ENCODE measurements around the gene OXCT2.
"Not testable (repeated sequence)": the region's sequence is repeated elsewhere in the genome, so short reads cannot be mapped to it uniquely, and the experiment has no call there.

OXCT2 gene

DNA sequence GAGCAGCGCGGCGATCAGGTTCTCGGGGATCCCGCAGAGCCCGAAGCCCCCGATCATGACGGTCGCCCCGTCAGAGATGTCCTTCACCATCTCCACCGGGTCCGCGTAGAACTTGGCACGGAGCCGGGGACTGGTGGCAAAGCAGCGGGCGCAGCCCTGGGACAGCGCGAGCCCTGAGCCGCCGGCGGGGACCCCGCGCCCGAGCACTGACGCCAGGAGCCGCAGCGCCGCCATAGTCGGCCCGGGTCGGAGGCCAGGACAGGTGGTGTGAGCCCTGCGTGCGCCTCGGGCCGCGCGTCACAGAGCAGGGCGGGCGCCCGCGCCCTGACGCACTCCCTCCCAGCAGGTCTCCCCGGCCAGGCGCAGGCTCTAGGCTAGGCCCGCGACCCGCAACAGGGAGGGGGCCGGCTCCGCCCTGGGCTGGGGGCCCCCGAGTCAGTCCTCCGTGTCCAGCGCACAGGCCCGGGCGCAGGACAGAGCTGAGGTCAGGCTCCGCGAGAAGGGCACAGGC, at the start of gene OXCT2:
OXCT2 (minus strand) TSS at position 327 of the 511 bp plus-strand sequence; CDS start at position 234, 93 bp downstream.
- not testable (repeated sequence) for DNase-seq (ENCODE audit: low spot score)

DNA sequence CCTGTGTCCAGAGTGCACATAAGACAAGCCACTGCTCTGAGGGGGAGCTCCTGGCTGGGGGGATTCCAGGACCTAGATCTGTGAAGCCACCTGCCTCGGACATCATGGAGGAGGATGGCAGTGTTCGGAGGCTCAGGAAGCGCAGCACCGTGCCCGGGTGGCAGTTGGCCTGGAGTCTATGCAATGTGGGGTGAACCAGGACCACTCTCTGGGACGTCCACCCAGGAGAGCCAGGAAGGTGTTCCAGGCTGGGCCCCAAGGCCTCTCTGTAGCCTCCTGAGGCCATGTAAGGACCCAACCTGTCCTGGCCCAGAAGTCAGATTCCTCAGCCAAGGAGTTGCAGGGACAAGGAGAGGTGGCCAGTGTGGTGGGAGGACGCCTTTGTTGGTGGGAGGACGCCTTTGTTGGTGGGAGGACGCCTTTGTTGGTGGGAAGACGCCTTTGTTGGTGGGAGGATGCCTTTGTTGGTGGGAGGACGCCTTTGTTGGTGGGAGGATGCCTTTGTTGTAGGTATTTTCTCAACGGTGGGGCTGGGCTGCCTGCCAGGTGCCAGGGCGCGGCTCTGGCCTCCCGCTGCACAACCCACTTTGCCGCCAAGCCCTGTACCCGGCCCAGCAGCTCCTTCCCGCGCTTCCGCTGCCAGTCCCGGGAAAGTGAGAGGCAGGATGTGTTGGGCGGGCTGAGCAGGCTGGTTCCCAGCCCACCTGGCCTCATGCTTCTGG, 48.1 kb upstream of the OXCT2 start:
- DNase-seq (ENCODE audit: low spot score), result no peak

DNA sequence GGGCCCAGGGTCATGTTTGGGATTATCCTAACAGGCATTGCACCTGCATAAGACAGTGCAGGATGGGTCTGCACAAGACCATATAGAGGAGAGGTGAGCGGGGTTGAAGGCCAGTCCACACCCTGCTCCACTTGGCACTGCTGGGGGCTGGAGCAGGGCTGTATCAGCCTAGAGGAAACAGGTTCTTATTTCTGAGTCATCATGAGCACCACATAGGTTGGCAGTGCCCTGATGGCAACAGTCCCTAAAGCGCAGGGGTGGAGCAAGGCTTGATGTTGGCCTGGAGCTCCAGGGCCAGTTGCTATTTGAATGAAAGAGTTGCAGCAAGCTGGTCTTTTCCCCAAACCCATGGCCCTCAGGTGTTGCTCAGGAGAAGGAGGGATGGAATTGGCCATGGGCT, 47.3 kb upstream of the OXCT2 start:
- no peak for DNase-seq (ENCODE audit: low spot score)

DNA sequence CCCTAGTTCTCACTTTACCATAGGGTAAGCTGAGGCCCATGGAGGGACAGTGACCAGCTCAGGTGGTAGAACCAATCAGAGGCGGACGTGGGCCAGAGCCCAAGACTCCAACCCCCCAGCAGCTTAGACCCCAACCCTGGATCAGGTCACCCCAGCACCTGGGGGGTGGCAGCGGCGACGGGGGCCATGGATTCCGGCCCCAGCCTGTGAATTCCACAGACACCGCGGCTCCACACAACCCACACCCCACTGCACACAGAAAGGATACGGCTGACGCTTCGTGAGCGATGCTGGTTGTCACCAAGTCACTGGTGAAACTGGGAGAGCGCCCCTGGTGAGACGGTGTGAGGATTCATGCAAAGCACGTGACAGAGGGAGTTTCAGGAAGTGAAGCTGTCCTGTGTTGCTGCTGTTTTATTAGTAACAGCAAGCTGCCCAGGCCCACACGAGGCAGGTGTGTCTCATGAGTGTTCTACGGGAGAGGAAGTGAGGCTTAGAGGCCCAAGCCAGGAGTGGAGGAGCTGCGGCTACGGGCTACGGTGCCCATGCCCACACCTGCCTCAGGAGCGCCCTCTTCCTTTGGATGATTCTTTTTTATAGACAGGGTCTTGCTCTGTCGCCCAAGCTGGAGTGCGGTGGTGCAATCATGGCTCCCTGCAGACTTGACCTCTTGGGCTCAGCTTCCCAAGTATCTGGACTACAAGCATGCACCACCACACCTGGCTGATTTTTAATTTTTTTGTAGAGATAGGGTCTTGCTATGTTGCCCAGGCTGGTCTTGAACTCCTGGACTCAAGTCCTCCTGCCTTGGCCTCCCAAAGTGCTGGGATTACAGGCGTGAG, 46.2 kb upstream of the OXCT2 start:
- peak; percentile 54 for DNase-seq (ENCODE audit: low spot score)

DNA sequence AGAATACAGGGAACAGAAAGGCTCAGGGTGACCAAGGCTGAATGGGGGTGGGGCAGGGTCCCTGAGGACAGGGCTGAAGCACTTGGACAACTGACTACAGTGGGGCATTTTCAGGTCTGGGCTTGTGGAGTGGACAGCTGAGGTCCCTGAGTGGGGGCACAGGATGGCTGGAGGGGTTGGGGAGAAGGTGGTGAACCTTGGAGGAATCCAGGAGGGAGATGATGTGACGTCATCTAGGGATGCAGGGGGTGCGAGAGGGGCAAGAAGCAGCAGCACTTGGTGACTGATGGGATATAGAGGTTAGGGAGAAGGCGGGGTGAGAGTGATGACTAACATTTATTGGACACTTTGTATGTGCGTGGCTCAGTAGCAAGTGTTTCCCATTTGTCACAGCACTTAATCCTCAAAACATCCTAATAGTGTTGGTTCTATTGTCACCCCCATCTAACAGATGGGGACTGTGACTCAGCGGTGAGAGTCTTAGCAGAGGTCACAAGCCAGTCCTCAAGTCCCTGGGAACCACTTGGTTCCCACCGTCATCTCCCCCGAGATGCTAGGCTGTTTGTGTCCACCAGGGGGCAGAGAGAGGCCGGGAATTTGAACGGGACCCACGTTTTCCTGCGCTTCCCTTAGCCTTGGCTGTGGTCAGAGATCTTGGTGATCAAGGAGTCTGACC, 45.4 kb upstream of the OXCT2 start:
- DNase-seq (ENCODE audit: low spot score), result peak; percentile 55

DNA sequence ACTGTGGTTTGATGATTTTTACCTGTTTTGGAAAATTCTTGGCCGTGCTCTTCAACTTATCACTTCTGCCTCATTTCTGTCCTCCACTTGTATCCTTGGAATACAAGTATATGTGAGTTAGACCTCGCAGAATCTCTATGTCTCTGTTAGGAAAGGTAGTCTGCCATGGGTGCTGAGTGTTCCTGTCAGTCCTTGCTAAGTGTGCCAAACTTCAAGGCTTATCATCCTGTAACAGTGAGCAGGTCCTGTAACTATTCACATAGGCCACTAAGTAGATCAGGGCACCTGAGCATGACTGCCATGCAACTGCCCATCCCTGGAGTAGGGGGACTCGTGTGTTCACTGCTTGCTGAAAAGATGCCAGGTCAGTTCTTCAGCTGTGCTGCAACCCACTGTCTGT, 41.8 kb upstream of the OXCT2 start:
- no peak for DNase-seq (ENCODE audit: low spot score)

DNA sequence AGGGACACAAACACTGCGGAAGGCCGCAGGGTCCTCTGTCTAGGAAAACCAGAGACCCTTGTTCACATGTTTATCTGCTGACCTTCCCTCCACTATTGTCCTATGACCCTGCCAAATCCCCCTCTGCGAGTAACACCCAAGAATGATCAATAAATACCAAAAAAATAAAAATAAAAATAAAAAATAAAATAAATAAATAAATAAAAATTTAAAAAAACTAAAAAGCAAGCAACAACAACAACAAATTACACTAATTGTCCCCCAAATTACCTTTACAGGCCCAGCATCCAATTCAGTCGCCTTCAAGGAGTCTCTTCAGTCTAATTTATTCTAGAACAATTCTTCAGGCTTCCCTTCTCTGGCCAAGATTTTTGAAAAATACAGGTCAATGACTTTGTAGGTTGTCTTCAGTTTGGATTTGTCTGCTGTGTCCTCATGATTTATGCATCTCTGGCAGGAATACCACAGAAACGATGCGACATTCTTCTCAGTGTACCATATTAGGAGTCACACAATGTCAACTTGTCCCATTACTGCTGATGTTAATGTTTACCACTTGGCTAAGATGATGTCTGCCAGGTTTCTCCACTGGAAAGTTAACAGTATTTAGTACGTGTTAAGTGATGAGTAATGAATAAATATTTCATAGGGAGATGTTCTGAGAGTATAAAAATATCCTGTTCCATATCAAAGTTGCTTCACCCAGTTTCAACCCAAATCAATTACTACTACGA, 37.8 kb upstream of the OXCT2 start:
- DNase-seq (ENCODE audit: low spot score), result no peak

DNA sequence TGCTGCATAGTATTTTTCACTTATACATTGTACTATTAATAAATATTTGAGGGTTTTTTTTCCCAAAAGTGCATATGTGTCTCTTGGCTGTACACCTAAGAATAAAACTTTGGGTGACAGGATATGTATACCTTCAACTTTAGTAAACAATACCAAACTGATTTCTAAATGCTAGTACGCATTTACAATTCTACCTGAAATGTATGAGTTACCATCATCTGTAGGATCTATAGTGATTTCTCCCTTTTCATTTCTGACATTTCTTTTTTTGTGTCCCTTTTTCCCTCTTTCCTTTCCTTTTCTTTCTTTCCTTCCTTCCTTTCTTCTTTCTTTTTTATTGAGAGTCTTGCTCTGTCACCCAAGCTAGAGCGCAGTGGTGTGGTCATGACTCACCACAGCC, 34.2 kb upstream of the OXCT2 start:
- no peak for DNase-seq (ENCODE audit: low spot score)

DNA sequence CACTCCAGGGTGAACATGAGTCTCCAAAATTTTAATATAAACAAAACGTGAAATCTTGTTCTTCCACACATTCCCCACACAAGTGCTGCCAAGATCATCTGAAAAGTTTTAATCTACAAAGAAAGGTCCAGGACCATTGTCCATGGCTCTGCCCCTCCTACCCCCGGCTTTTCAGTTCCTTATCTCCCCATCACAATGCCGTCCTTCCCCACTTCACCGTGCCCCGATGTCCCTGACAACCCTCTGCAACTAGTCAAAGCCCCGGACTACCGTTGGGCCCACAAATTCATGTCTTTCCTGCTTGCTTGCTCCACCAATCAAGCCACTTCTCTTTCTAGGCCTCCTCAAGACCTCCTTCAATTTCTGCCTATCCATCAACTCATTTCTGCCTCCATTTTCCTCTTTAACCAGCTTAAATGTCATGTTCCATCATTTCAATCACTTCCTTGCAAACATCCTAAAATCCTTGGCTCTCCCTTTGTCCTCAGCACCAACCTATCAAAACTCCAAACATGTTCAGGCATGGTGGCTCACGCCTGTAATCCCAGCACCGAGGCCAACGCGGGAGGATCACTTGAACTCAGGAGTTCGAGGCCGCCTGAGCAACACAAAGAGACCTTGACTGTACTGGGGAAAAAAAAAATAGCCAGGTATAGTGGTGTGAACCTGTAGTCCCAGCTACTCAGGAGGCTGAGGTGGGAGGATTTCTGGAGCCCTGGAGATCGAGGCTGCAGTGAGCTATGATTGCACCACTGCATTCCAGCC, 31.5 kb upstream of the OXCT2 start:
- DNase-seq (ENCODE audit: low spot score), result no peak

DNA sequence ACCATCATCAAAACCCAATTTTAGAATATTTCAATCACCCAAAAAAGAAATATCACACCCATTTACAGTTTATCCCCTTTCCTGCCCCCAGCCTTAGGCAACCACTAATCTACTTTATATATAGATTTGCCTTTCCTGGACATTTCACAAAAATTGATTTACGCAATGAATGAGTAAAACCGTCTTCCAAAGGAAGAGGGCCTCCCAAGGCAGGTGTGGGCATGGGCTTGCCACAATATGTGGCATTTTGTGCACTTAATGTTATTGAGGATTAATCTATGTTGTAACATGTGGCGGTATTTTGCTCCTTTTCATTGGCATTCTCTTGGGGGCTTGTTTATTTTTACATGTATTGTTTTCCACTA, 29.3 kb upstream of the OXCT2 start:
- no peak for DNase-seq (ENCODE audit: low spot score)

DNA sequence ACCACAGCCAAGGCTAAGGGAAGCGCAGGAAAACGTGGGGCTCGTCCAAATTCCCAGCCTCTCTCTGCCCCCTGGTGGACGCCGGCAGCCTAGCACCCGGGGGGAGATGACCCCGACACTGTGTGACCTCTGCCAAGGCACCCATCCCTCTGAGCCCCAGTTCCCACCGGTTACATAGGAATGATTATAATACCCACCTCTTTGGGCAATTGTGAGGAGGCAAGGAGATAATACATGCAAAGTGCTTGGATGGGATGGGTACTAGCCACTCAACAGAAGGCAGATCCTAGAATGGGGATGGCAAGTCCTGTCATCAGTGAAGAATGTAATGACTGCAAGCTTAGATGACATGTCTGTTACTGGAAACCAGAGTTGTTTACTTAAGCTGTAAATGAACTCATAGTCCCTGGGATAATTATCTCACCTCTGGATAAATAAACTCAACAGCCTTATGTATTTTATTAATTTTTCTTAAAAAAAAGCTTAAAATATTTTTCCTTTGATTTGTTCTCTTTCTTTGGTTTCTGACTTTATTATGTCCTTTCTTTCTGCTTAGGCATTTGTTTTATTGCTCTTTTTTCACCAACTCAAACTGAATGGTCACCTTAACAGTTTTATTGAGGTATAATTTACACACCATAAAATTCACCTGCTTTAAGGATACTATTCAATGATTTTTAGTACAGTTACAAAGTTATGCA, 28.8 kb upstream of the OXCT2 start:
- DNase-seq (ENCODE audit: low spot score), result peak; percentile 71

DNA sequence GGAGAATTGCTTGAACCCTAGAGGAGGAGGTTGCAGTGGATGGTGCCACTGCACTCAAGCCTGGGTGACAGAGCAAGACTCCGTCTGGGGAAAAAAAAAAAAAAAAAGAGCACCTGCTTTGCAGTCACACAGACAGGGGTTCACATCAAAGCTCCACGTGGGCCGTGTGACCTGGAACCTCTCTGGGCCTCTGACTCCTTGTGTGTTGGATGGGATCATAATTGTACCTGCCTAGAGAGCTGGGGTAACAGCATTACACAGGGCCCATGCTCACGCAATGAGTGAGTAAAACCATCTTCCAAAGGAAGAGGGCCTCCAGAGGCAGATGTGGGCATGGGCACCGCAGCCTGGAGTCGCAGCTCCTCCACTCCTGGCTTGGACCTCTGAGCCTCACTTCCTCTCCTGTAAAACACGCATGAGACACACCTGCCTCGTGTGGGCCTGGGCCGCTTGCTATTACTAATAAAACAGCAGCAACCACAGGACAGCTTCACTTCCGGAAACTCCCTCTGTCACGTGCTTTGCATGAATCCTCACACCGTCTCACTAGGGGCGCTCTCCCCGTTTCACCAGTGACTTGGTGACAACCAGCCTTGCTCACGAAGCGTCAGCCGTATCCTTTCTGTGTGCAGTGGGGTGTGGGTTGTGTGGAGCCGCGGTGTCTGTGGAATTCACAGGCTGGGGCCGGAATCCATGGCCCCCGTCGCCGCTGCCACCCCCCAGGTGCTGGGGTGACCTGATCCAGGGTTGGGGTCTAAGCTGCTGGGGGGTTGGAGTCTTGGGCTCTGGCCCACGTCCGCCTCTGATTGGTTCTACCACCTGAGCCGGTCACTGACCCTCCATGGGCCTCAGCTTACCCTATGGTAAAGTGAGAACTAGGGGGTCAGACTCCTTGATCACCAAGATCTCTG, 28.0 kb upstream of the OXCT2 start:
- peak; percentile 80 for DNase-seq (ENCODE audit: low spot score)

DNA sequence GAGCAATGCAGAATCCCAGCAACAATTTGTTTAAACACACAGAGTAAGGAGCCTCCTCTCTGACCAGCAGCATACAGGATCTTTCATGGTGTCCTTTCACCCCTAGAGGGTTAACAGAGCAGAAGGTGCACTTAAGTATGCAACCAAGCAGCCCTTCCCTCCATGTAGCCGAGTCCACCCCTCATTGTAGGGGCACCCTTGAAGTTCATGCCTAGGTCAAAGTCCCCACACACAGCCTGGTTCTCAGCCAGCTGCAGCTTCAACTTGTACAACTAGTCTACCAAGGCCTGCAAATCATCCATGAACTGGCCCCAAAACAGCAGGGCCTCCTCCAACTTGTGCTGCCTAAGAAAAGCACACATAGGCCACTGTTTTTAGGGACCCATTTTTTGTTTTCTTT, 24.5 kb upstream of the OXCT2 start:
- no peak for DNase-seq (ENCODE audit: low spot score)

DNA sequence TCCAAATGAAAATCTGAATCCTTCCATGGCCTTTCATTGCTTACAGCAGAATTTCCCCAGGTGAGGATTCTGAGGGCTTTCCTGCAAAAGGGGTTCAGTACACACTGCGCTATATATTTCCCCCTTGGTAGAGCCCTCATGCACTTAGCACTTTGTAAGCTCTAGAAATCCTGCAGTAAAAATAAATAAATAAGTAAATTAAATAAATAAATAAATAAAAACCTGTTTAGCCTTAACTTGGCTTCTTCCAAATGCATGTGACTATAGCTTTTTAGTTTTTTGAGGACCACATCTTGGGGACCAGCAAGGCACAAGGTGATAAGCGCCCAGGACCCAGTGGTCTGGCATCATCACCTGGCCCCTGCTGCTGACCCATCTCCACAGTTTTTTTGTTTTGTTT, 20.7 kb upstream of the OXCT2 start:
- no peak for DNase-seq (ENCODE audit: low spot score)

DNA sequence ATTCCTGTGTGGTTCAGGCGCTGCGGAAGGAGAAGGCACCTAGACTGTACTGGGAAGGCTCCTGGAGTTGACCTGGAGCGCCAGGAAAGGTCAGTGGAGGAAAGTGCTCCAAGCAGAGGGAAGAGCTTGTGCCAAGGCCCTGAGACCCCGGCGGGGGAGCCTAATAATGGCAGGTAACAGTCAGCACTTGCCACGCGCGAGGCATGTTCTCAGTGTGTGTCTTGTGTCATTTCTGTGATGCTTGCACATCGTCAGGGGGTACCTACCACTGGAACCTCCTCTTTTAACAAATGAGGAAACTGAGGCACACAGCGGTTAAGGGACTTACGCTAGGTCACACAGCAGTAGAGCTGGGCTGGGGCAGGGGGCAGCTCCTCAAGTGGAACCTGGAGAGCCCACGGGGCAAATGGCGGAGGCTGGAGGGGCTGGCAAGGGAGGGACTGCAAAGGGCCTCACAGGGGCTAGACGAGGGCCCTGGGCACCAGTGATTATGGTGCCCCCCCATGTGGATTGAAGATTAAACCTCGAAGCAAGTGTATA, 18.5 kb upstream of the OXCT2 start:
- DNase-seq (ENCODE audit: low spot score), result no peak

DNA sequence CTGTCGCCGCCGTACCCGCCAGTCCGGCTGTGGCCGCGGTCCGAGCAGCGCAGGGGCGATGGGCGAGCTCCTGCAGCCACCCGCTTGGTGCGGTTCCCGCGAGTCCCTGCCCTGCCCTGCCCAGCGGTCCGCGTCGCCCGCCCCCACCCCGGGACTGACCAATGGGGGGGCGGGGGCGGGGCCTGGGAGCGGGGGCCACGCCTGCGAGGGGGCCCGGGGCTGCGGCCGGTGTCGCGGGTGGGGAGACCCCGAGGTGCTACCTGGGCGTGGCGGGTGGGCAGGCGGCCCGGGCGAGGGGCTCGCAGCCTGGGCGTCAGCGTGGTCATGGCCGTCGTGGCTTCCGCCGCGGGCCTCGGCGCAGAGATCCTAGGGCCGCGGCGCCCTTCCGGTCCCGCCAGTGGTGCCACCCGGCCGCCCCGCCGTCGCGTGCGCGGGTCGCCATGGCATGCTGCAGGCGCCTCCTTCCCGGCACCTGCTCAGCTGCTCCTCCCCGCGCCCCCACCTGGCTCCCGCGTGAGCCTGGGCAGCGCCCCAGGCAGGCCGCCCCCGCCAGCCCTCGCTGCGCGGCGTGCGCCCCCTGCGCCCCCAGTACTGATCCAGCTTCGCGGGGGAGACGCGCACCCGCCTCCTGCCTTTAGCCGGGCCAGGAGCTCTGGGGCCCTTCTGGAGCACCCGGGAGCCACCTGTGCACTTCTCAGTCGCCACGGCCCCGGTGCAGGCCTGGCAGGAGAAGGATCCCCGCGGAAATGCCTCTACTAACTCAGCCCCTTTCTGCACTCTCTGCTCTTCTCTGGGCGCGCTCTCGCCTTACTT, 17.8 kb upstream of the OXCT2 start, which contains the start of gene BMP8B:
BMP8B (minus strand) TSS at position 108 of the 813 bp plus-strand sequence. CDS start 380 bp downstream, outside the sequence.
- DNase-seq (ENCODE audit: low spot score), result peak; percentile 72

DNA sequence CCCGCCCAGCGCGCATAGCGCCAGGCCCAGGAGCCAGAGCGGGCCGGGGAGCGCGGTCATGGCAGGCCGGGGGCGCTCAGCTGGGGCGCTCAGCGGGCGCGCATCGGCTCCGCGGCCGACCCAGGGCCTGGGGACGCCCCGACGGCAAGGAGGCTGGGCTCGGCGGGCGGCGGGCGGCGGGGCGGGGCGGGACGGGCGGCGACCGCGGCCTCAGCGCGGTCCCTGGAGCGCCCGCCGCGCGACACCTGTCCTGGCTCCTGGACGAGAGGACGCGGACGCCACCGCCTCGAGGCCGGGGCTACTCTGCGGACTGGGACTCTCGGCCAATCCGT, 17.2 kb upstream of the OXCT2 start:
- no peak for DNase-seq (ENCODE audit: low spot score)

DNA sequence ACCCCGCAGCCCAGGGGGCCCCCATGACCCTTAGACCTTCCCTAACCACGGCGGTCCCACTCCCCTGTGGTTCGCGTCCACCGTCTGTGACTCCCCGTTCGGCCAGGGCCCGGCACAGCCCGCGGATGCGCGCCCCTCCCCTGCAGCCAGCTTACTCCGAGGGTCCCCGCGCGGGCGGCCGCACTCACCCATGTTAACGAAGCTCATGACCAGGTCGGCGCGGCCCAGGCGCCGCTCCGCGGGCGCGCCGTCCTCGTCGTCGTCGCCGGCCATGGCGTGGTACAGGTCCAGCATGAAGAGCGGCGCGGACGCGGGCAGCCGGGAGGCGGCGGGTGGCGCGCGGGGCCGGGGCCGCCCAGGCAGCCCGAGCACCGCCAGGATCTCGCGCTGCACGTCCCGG, 16.8 kb upstream of the OXCT2 start:
- not testable (repeated sequence) for DNase-seq (ENCODE audit: low spot score)

Measured in Ammon's horn (tissue), 1 donor.